ENCODE data around the gene NINL.
"Not testable (repeated sequence)": the region's sequence is repeated elsewhere in the genome, so short reads cannot be mapped to it uniquely, and the experiment has no call there.

The NINL gene

DNA sequence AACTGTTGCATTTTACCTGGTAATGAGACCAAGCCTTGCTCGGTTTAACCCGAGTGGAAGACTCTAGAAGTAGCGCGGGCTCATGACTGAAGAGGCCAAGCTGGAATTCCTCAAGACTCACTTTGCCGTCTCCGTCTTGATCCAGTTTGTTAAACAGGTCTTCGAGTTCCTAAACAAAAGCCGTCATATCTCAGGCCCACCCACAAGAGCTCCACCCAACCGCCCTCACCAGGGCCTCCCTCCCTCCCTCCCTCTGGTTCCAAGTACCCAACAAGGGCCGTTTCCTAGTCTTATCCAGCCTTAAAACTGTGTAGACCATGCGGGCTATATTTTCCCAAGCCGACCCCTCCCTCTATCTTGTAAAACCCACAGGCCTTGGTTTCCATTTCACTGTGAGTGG, 81.4 kb downstream of the NINL start:
- DNase-seq (ENCODE audit: low read depth), result no peak
- TF ChIP-seq MAX (IDR thresholded peaks at IDR 0.05; ENCODE audit: low read depth, low read length) (no peak), POLR2A (IDR thresholded peaks at IDR 0.05; ENCODE audit: extremely low read depth, insufficient read length) (no peak), MYC (IDR thresholded peaks at IDR 0.05; ENCODE audit: low read depth, low read length) (no peak)
- TF ChIP-seq, protein P1, sequence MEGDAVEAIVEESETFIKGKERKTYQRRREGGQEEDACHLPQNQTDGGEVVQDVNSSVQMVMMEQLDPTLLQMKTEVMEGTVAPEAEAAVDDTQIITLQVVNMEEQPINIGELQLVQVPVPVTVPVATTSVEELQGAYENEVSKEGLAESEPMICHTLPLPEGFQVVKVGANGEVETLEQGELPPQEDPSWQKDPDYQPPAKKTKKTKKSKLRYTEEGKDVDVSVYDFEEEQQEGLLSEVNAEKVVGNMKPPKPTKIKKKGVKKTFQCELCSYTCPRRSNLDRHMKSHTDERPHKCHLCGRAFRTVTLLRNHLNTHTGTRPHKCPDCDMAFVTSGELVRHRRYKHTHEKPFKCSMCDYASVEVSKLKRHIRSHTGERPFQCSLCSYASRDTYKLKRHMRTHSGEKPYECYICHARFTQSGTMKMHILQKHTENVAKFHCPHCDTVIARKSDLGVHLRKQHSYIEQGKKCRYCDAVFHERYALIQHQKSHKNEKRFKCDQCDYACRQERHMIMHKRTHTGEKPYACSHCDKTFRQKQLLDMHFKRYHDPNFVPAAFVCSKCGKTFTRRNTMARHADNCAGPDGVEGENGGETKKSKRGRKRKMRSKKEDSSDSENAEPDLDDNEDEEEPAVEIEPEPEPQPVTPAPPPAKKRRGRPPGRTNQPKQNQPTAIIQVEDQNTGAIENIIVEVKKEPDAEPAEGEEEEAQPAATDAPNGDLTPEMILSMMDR (IDR thresholded peaks at IDR 0.05; ENCODE audit: low read depth, low read length), result no peak
- no peak overlapping the region for H3K4me3 ChIP-seq (ENCODE audit: low read depth, low read length)

GRCh38 chr20:25503051-25503639, 82.2 kb downstream of the NINL start:
- DNase-seq (ENCODE audit: low read depth); H3K4me3 ChIP-seq (ENCODE audit: low read depth, low read length): not testable (repeated sequence)

DNA sequence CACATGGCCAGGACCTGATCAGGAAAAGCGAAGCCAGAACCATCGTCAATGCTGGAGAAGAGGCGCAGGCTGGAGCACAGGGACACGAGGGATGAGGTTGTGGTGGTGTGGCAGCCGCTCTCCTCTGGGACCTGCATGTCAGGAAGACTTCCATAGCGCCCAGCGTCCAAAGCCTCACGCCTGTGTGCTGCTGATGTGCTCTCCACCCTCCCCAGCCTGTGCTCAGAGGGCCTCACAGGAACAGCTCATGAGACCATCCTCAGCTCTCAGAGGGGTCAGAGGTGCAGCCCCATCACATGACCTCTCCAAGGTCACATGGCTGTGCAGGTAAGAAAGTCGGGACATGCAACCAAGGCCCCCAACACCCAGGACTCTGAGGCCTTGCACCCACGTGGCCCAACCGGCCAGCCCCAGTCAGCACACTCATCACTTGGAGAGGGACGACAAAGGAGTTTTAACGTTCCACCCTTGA, 84.4 kb downstream of the NINL start:
- no peak overlapping the region for H3K4me3 ChIP-seq (ENCODE audit: low read depth, low read length)
- TF ChIP-seq, protein P1 (IDR thresholded peaks at IDR 0.05; ENCODE audit: low read depth, low read length), result no peak
- no peak for TF ChIP-seq POLR2A (IDR thresholded peaks at IDR 0.05; ENCODE audit: extremely low read depth, insufficient read length)
- no peak for TF ChIP-seq MYC (IDR thresholded peaks at IDR 0.05; ENCODE audit: low read depth, low read length)
- TF ChIP-seq MAX (IDR thresholded peaks at IDR 0.05; ENCODE audit: low read depth, low read length), result no peak
- no peak for DNase-seq (ENCODE audit: low read depth)

- no peak for DNase-seq (ENCODE audit: low read depth)
- no peak for TF ChIP-seq MAX (IDR thresholded peaks at IDR 0.05; ENCODE audit: low read depth, low read length)
- no peak for TF ChIP-seq MYC (IDR thresholded peaks at IDR 0.05; ENCODE audit: low read depth, low read length)
- no peak for TF ChIP-seq POLR2A (IDR thresholded peaks at IDR 0.05; ENCODE audit: extremely low read depth, insufficient read length)
- TF ChIP-seq, protein P1 (IDR thresholded peaks at IDR 0.05; ENCODE audit: low read depth, low read length), result no peak
Observed at GRCh38 chr20:25499855-25500434, 85.4 kb downstream of the NINL start.

DNA sequence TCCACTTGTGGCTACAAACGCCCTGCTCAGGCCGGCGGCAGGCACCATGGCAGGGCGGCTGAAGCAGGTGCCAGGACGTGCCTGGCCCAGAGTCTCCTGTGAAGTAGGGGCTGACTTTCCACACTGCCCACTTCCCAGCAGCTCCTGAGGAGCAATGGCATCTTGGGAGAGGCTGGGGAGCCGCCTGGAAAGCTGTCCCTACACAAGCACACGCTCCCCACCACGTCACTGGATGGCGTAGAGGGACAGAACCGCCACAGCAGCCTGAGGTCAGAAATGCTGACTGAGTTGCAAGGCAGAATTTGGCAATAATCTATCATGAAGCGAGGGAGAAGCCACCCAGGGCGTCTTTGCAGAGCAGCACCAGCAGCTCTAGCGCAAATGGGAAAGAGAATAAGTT, 86.3 kb downstream of the NINL start:
- H3K4me3 ChIP-seq (ENCODE audit: low read depth, low read length), result no peak overlapping the region
- DNase-seq (ENCODE audit: low read depth), result no peak
- TF ChIP-seq MAX (IDR thresholded peaks at IDR 0.05; ENCODE audit: low read depth, low read length) (no peak), POLR2A (IDR thresholded peaks at IDR 0.05; ENCODE audit: extremely low read depth, insufficient read length) (no peak), MYC (IDR thresholded peaks at IDR 0.05; ENCODE audit: low read depth, low read length) (no peak)
- TF ChIP-seq, protein P1 (IDR thresholded peaks at IDR 0.05; ENCODE audit: low read depth, low read length), result no peak

More at GRCh38 chr20:25499855-25500434, 85.4 kb downstream of the NINL start:
- H3K4me3 ChIP-seq (ENCODE audit: low read depth, low read length), result no peak overlapping the region

DNA sequence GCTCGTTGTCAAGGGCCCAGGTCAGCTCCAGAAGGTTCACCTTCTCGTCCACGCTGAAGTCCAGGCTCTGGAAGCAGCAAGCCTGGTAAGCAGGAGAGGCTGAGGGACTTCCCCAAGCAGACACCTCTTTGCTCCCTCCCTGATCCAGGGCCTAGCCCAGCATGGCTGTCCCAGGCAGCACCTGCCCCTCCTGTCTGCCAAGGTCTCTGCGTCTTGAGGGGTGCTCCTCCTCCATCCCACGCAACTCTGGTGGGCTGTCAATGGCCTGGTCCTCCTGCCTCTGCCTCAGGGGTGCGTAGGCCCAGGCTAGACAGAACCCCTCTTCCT, 87.1 kb downstream of the NINL start:
- H3K4me3 ChIP-seq (ENCODE audit: low read depth, low read length), result no peak overlapping the region
- TF ChIP-seq MAX (IDR thresholded peaks at IDR 0.05; ENCODE audit: low read depth, low read length) (no peak), MYC (IDR thresholded peaks at IDR 0.05; ENCODE audit: low read depth, low read length) (no peak)
- DNase-seq (ENCODE audit: low read depth), result no peak

Data from NB4 (cell line).